ENCODE measurements around the gene SCGB1C1.
"Not testable (repeated sequence)": the region's sequence is repeated elsewhere in the genome, so short reads cannot be mapped to it uniquely, and the experiment has no call there.

The SCGB1C1 gene

DNA sequence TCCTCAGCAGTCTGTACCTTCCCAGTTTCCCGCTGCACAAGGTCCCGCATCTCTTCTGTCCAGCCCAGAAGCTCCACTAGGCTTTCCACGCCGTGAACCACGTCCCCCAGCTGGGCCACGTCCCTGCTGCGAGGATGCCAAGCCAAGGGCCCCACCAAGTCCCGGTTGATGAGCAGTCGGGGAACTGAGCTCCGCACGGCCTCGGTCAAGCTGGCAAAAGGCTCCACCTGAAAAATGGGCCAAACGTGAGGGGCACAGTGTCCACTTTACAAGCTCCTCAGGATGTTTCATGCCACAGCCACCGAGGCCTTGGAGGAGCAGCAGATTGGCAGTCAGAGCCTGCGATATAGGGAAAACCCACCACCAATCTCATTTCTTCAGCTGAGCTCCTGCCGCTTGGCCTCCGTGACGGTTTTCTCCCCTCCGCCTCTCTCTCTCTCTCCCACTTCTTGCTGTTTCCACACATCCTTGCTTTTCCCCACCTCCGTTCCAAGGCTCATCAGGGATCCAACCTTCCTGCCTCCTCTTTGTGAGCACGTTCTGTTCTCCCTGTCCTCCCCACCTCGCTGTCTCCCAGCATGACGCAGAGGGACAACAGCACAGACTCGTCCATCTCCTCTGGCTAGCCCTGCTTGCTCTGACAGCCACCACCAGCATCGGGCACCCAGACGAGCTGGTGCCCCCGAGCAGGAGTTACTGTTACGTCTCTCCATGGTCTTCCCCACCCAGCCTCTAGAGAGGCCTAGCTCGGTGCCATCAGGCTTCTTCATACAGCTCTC lies 26.1 kb downstream of the SCGB1C1 start:
- DNase-seq (ENCODE audit: low spot score): no peak

DNA sequence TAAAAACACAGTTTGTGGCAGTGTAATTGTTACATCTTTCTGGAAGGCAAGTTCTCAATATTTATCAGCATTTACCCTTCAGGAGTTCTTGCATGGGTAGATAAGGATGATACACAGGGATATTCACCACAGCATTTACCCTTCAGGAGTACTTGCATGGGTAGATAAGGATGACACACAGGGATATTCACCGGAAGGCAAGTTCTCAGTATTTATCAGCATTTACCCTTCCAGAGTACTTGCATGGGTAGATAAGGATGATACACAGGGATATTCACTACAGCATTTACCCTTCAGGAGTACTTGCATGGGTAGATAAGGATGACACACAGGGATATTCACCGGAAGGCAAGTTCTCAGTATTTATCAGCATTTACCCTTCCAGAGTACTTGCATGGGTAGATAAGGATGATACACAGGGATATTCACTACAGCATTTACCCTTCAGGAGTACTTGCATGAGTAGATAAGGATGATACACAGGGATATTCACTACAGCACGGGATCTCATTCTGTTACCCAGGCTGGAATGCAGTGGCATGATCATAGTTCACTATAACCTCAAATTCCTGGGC lies 27.9 kb downstream of the SCGB1C1 start:
- not testable (repeated sequence) for DNase-seq (ENCODE audit: low spot score)

DNA sequence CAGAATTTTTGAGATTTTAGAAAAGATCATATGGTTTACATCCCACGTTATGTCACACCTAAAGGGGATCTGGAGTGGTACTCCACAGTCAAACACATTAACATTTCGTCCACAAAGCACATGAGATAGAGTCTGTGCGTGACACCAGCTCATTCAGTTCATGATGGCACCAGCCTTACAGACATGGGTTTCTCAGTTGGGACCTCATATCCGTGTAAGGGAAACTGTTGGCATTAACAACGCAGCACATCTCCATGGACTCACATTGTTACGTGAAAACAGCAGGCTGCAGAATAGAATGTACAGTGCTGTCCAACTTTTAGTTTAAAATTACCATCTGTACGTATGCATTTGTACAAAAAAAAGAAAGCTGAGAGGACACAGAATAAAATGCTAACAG lies 28.7 kb downstream of the SCGB1C1 start:
- DNase-seq (ENCODE audit: low spot score): no peak

DNA sequence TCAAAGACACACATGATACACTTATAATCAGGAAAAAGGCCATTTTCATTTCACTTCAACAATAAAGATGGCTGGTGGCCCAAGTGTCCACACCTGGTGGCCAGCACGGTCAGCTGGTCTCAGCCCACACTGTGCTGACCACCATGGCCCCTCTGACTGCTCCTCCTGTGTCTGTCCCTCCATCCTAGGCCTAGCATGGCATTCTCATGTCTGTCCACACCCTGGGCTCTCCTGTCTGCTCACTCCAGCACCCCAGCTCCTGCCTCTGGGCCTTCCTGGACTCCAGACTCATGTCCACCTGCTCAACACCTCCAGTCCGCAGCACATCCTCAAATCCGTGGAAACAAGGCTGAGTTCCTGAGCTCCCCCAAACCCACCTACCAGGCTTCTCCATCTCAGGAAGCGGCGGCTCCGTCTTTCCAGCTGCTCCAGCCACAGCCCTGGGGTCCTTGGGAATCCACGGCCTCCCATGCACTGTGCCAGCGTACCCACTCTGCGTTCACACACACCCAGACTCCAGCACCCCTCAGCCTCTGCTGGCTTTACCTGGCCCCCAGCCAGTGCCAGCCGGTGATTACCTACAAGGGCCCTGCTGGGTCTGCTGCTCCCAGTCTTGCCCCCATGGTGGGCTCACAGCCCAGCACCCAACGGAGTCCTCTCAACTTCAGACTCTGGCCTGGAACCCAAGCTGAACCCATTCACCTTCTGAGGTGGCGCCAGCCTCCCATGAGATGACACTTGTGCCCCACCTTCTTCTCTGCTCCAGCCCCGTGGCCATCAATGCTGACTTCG lies 29.3 kb downstream of the SCGB1C1 start:
- no peak for DNase-seq (ENCODE audit: low spot score)

DNA sequence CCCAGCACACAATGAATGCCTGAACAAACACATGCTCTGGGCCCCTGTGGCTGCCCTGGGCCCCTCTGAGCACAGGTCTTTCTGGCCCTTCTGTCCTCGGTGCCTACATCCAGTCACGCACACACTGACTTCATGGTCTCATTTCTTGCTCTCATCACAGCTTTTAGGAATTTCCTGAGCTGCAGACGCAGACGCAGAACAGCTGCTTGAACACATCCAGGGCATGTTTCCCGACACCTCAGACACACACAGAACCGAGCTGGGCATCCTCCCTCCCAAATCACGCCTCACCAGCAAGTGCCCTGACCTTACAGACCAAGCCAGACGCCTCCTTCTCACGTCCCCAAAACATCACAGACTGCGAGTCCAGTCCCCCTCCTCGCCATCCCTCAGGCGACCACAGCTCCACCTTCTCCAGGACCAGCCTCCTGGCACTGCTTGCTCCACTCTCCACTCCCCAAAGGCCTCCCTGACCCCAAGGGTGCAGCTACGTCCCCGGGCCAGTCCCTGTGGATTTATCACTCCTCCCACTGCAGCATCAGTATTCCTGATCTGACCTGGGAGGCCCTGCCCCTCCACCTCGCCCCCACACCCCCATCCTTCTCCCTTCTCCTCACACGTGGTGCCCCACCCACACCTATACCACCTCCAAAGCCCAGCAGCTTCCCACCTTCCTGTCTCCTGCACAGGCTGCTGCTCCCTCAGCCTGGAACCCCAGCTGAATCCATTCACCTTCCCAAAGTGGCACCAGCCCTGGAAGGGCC lies 30.3 kb downstream of the SCGB1C1 start:
- DNase-seq (ENCODE audit: low spot score): no peak

DNA sequence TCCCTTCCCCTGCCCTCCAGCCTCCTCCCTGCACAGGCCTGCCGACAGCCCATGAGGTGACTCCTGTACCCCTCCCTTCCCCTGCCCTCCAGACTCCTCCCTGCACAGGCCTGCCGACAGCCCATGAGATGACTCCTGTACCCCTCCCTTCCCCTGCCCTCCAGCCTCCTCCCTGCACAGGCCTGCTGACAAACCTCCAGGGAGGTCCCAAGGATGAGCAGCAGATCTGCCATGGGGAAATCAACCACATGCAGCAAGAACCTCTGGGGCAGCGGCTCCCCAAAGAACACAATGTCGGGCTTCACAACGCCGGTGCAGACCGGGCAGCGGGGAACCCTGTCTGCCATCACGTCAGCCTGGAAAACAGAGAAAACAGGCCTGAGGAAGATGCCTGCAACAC lies 31.0 kb downstream of the SCGB1C1 start:
- no peak for DNase-seq (ENCODE audit: low spot score)

DNA sequence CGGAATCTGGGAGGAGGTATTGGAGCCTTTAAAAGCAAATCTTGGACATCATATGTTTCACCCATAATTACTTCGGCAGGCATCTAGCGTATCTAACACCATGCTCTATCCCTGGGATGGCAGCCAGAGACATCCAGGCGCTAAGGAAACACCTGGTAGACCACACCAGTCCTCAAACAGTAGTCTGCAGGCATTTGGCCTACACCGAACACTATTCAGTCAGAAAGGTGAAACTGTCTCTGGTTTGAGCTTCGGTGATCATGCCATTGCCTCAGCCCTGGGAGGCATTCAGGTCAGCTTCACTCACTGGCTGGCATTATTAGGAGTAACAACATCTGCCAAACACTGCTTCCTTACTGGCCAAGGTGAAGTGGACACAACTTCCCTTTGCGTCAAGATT lies 31.5 kb downstream of the SCGB1C1 start:
- DNase-seq (ENCODE audit: low spot score): no peak

DNA sequence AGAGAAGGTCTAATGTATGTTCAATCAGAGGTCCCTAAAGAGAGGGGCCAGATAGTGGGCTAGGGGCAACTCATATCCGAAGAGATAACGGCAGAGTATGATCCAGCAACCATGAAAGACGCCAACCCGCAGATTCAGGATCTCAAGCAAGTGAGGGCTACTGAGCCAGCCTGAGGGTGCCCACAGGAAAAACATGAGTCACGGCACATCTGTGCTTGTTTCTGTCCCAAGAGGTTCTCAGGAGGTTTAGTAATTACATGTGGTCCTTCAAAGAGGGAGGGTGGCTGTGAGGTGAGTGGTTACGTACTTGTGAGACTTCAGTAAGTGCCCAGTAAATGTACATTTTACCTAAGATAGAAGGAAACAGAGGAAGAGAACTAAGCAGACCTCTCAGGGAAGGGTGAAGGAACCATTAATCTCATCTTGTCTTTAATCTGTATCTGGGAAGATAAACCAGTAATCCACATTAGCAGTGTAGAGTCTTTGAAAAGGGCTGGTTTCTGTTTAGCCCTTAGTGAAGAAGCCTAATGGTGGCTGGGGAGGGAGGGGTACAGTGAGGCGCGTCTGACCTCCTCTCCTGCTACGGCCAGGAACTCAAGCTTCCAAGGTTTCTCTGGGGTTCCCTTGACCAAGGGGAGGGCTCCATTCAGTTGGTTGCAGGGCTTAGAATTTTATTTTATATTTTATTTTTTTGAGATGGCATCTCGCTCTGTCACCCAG lies 33.0 kb downstream of the SCGB1C1 start:
- DNase-seq (ENCODE audit: low spot score): no peak

DNA sequence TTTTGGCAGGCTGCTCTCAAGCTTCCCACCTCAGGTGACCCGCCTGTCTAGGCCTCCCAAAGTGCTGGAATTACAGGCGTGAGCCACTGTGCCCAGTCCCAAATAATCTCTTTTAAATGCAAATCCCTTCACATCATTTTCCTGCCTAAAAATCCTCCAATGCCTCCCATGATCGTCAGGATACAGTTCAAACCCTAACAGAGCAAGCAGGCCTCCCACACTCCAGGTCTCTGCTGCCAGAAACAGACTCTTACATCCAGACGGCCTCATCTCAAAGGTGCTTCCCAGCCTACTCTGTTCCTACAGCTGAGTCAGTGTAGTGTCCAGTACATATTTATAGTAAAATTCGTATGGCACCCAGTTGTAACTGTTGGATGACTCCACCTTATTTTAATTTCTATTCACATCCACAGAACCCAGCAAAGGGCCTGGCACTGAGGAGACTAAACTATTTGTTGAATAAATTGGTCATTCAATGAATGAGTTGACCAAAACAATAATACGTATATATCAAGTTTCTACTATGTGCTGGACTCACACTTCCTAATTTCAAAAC lies 35.0 kb downstream of the SCGB1C1 start:
- DNase-seq (ENCODE audit: low spot score): no peak

DNA sequence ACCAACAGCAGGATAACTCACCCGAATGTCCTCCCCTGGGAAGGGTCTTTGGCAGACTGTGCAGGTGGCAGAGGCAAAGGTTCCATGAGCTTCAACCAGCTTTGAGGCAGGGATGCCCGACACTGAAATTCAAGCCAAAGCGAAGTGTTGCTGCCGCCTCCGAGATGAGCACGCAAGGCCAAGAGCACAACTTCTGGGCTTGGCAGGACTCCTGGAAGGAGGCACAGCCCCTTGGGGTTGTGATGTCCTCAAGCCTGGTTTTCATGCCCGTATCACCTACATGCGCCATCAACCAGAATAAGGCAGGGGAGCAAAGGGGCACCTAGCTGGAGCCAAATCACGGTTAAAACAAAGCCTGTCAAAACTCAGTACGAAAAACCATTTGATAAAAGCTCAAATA lies 37.6 kb downstream of the SCGB1C1 start:
- no peak for DNase-seq (ENCODE audit: low spot score)

DNA sequence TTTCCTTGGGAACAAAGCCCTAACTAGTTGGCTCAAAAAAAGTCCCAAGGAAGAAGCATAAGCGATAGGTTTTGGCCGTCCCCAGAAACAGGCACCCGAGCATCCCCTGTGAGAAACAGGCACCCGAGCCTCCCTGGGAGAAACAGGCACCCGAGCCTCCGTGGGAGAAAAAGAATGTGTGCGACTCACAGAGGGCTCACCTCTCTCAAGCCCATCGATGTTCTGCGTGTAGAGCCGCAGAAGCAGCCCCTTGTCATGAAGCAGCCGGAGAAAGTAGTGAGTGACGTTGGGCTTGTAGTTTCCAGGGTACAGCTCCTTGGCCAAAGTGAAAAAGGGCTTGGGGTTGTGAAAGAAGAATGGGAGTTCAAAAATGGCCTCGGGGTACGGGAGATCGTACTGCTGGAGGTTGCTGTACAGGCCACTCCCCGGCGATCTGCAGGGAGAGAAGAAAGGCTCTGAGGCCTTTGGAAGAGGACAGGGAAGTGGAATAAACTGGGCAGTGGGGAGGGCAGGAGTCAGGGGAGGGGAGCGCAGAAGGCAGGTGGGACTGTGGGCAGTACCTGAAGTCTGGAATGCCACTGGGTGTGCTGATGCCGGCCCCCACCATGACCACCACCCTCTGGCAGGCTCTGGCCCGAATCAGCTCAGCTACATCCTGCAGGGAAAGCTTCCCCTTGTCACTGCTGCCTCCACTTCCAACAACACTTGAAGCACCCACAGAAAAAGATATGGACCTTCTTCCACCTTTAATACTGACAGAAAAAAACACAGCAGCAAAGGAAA lies 40.1 kb downstream of the SCGB1C1 start:
- DNase-seq (ENCODE audit: low spot score): no peak

DNA sequence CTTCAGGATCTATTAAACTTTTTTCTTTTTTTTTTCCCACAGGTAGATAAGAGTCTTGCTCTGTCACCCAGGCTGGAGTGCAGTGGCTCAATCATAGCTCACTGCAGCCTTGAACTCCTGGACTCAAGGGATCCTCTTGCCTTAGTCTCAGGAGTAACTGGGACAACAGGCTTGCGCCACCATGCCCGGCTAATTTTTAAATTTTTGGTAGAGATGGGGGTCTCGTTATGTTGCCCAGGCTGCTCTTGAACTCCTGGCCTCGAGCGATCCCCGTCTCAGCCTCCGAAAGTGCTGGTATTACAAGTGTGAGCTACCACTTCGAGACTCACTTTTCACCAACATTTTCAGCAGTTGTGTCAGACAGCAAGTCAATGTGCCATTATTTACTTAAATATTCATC lies 42.3 kb downstream of the SCGB1C1 start:
- no peak for DNase-seq (ENCODE audit: low spot score)

DNA sequence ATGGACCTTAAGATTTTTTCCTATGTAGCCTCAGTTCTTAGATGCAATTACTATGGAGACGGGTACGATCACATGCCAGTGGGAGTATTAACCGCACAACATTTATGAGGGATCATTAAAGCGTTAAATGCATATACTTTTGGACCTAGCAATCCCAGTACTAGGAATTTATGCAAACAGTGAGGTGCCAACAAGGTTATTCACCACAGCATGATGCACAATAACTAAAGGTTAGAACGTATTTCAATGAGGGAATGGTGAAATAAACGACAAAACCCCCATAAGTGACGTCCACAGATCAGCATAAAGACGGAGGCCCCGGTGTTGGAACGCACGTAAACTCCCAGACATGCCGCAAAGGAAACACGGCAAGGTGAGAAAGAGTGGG lies 42.7 kb downstream of the SCGB1C1 start:
- DNase-seq (ENCODE audit: low spot score): no peak

DNA sequence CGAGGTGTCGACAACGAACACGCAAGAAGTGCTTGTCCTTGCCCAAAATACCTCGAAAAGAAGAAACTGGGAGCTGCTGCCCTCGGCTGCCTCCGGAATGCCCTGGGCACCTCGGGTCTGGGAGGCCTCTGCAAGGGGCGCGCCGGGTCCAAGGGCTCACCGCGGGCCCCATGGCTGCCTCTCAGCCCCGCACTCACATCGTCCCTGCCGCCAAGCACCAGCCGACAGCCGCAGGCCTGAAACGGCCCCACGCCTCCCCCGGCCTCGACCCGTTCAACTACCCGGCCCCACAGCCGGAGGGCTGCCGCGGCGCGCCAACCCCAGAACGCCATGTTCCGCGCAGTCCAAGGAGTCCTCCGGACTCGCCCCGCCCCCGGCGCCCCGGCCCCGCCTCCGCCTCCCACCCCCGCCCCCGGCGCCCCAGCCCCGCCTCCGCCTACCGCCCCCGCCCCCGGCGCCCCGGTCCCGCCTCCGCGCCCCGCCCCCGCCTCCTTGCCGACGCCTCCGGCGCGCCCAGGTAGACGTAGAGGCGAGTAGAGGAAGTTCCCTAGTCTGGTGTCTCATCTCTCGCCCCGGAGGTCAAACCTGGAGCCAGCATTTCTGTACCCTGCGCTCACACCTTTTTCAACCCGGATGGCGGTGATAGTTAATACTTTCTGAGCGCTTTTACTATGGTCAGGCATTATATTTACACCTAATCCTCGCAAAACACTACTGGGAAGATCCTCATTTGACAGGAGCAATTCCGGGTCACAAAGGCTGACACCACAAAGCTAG lies 43.3 kb downstream of the SCGB1C1 start, which contains the start of gene SIRT3:
Gene SIRT3 (minus strand): TSS at position 346 of the 777 bp plus-strand sequence. CDS start 14 bp downstream, at position 332.
- peak; percentile 91 for DNase-seq (ENCODE audit: low spot score)

DNA sequence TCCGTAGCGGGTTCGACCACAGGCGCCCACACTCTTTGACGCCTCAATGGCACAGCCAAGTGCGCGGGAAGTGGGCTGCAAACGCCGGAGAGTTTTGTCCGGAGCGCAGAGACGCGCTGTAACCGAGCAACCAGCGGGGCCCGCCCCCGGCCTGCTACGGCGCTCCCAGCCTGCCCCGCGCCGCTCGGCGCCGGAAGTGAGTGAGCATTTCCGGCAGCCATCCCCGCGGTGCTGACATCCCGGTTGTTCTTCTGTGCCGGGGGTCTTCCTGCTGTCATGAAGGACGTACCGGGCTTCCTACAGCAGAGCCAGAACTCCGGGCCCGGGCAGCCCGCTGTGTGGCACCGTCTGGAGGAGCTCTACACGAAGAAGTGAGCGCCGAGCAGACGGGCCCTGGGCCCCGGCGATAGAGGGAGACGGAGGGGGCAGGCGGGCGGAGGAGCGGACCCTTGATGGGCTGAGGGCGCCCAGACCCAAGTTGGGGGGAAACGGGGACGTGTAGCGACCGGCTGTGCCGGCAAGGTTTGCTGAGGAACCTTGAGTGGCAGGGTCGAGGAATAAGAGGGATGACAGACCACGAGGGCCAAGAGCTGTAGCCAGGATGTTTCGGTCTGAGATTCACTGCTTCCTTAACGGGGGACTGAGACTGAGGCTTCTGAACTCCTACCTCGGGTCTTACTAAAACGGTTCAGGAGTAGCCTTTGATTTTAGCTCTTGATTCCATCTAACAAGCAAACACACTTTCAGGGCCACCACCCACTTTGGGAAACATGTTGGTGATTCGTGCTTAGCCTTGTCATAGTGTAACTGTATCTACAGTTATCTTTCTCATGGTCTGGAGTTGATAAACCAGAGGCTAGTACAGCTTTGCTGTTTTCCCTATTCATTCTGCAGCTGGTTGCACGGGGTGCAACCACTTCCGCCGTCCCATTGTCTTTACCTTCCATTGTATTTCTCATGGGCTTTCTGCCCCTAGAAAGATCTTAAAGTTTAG lies 44.2 kb downstream of the SCGB1C1 start, which contains the start of gene PSMD13:
Gene PSMD13 (plus strand): TSS at position 203 of the 994 bp plus-strand sequence. CDS start 74 bp downstream, at position 277.
- DNase-seq (ENCODE audit: low spot score): peak; percentile 94

DNA sequence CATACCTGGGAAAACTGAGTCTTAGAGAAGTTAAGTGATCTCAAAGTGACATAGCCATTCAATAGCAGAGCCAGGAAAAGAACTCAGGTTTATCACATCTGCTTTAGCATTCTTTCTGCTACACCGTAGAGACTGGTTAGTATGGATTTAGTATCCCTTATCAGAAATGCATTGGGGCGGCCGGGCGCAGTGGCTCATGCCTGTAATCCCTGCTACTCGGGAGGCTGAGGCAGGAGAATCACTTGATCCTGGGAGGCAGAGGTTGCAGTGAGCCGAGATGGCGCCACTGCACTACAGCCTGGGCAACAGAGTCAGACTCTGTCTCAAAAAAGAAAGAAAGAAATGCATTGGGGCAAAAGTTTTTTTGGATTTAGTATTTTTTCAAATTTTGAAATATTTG lies 45.5 kb downstream of the SCGB1C1 start:
- not testable (repeated sequence) for DNase-seq (ENCODE audit: low spot score)

DNA sequence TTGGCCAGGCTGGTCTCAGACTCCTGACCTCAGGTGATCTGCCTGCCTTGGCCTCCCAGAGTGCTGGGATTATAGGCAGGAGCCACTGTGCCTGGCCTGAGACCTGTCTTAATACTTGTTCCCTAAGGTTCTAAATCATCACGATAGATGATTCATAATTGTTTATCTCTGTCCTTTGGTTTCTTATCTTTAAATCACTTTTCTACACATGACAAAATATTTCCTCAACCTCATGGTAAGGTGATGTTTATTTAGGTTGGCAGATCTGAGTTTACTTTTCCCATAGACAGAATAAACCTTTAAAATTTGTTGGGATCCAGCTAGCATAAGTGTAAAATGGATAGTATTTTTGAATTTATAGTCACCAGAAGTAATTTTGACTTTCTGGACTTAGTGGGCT lies 47.4 kb downstream of the SCGB1C1 start:
- DNase-seq (ENCODE audit: low spot score): no peak

DNA sequence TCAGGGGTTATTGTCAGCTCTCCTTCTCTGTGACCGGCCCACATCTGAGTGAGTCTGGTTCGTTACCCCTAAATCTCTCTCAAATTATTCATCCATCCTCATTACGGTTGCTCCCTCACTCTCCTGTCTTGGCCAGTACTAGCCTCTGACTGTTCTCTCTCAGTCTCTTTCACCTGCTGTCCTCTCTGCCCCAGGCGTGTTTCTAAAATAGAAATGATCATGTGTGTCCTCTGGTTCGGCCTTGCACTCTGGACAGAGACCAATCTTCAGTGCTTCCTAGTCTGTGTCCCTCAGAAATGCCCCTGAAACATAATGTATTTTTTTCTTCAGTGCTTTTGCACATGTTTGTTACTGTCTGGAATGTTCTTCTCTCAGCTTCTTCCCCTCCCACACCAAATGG lies 48.8 kb downstream of the SCGB1C1 start:
- DNase-seq (ENCODE audit: low spot score): no peak

Measured in hepatic stellate cell (primary cell).